Type B pancreatic cell (in vitro differentiated cells): ENCODE measurements around the gene TMEM11. TPM values are rescaled to one million over a fixed set of nuclear protein-coding genes. Genes with fewer than 3 reads are reported as not detected.

ENCODE experiments used
- DNase-seq: peaks from one replicate; pipeline ENCODE4 v3.0.0; 2021; ENCODE audit warnings: mixed read lengths; ENCODE audit not compliant: unreplicated experiment; ENCODE audit errors: extremely low spot score
- H3K27ac Mint-ChIP-seq: 2 replicates; pipeline ENCODE4 v1.8.0; 2021; ENCODE audit warnings: mild to moderate bottlenecking, mixed read lengths
- H3K27me3 Mint-ChIP-seq: 2 replicates; pipeline ENCODE4 v1.8.0; 2021; ENCODE audit warnings: mixed read lengths
- H3K36me3 Mint-ChIP-seq: 2 replicates; pipeline ENCODE4 v1.8.0; 2021; ENCODE audit warnings: mixed read lengths
- H3K4me1 Mint-ChIP-seq: one replicate; pipeline ENCODE4 v1.8.0; 2021; ENCODE audit warnings: mixed read lengths; ENCODE audit not compliant: unreplicated experiment
- H3K4me3 Mint-ChIP-seq: 2 replicates; pipeline ENCODE4 v1.8.0; 2021; ENCODE audit warnings: mild to moderate bottlenecking, mixed read lengths
- H3K9me3 Mint-ChIP-seq: 2 replicates; pipeline ENCODE4 v1.8.0; 2021; ENCODE audit warnings: mixed read lengths
- CTCF ChIP-seq: fragments of 200-600 bp; sonication (generic); conservative IDR thresholded peaks from 2 replicates; pipeline ENCODE4 v1.5.0; 2021; ENCODE audit warnings: antibody characterized with exemption, mild to moderate bottlenecking
- total RNA-seq: library from RNA; stranded (reverse); gene quantifications from 2 replicates; pipeline ENCODE4 v1.2.1, GENCODE V29; 2021; ENCODE audit warnings: low replicate concordance

The TMEM11 gene
- total RNA-seq, 1 donor from 2014 or later: 28.4 TPM

- no peak for TF ChIP-seq CTCF
- peak overlapping the region; percentile 21 for H3K27ac Mint-ChIP-seq
- no peak for DNase-seq
- peaks cover 4% of the 10 kb centered on the region for H3K9me3 Mint-ChIP-seq
- H3K4me3 Mint-ChIP-seq: peak overlapping the region; percentile 54
- peaks cover 9% of the 10 kb centered on the region for H3K36me3 Mint-ChIP-seq
- no peaks in the 10 kb centered on the region for H3K27me3 Mint-ChIP-seq
- H3K4me1 Mint-ChIP-seq: peaks cover 20% of the 10 kb centered on the region
Measured at GRCh38 chr17:21217346-21217745, 3.4 kb upstream of the TMEM11 start.

- DNase-seq: no peak
Measured at GRCh38 chr17:21215935-21216334, 2.0 kb upstream of the TMEM11 start.

GRCh38 chr17:21214777-21215541 lies 998 bp upstream of the TMEM11 start:
- peak overlapping the region; percentile 88 for H3K27ac Mint-ChIP-seq
- H3K9me3 Mint-ChIP-seq: no peaks in the 10 kb centered on the region
- peak overlapping the region; percentile 86 for H3K4me3 Mint-ChIP-seq
- peaks cover 37% of the 10 kb centered on the region for H3K4me1 Mint-ChIP-seq
- H3K27me3 Mint-ChIP-seq: no peaks in the 10 kb centered on the region
- DNase-seq: no peak
- no peaks in the 10 kb centered on the region for H3K36me3 Mint-ChIP-seq
- no peak for TF ChIP-seq CTCF

More at GRCh38 chr17:21215935-21216334, 2.0 kb upstream of the TMEM11 start:
- Mint-ChIP-seq H3K4me3 (peak overlapping the region; percentile 86), H3K36me3 (no peaks in the 10 kb centered on the region), H3K27me3 (no peaks in the 10 kb centered on the region), H3K27ac (no peak overlapping the region), H3K4me1 (peaks cover 30% of the 10 kb centered on the region), H3K9me3 (no peaks in the 10 kb centered on the region)
- no peak for TF ChIP-seq CTCF

- DNase-seq: no peak
- Mint-ChIP-seq H3K27ac (peak overlapping the region; percentile 88), H3K27me3 (no peaks in the 10 kb centered on the region), H3K36me3 (peaks cover under 1% of the 10 kb centered on the region), H3K9me3 (no peaks in the 10 kb centered on the region), H3K4me3 (peak overlapping the region; percentile 98), H3K4me1 (peaks cover 38% of the 10 kb centered on the region)
- TF ChIP-seq CTCF: no peak
Measured at GRCh38 chr17:21213638-21214014, 335 bp downstream of the TMEM11 start.

DNA sequence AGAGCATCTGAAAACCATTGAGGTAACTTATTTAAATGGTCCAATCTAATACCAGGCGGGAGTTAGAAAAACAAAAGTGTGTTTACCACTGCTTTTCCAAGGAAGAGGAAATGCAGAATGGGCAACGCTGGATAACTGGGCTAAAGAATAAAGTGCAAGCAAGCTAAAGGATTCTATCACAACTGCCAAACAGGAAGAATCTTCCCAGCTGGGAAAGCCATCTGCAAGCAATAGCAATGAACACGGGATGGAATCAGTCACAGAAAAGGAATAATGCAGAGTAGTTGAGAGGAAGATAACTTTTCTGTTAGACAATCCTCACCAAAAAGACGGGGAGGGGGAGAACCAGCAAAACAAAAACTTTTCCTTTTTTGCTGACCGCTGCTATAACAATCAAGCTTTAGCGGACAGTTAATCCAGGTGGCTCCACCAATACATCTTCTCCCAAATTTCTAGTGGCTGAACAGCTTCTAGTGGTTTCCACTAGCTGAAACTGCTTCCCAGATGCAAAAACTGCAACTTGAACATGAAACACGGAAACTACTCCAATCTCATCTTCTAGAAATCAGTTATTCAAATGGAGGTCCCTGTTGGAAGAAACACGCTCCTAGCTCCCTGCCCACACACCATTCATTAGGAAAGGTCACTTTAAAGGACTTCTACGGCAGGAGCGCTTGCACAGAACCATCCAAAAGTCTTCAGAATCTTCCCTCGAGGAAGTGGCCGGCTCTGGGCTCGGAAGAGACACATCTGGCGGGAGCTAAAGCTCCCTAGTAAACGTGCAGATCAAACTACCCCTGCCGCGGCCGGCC lies 929 bp downstream of the TMEM11 start:
- no peaks in the 10 kb centered on the region for H3K9me3 Mint-ChIP-seq
- TF ChIP-seq CTCF: no peak
- H3K36me3 Mint-ChIP-seq: peaks cover 3% of the 10 kb centered on the region
- peak overlapping the region; percentile 88 for H3K27ac Mint-ChIP-seq
- H3K4me1 Mint-ChIP-seq: peaks cover 38% of the 10 kb centered on the region
- peak overlapping the region; percentile 98 for H3K4me3 Mint-ChIP-seq
- H3K27me3 Mint-ChIP-seq: no peaks in the 10 kb centered on the region
- DNase-seq: no peak
